Raji (cell line): ENCODE measurements around the gene SLC4A11.

Source experiments
- POLR2A ChIP-seq: IDR thresholded peaks from 2 replicates; pipeline ENCODE4 v1.6.1; 2011; ENCODE audit warnings: low read depth, low read length, control low read depth; ENCODE audit not compliant: insufficient read depth

The SLC4A11 gene

GRCh38 chr20:3224681-3225421, 14.1 kb downstream of the SLC4A11 start:
- TF ChIP-seq POLR2A: no peak

- TF ChIP-seq POLR2A: no peak
These were observed 14.9 kb downstream of the SLC4A11 start for GRCh38 chr20:3223994-3224680.

GRCh38 chr20:3223651-3223993, 15.4 kb downstream of the SLC4A11 start:
- TF ChIP-seq POLR2A: no peak

GRCh38 chr20:3222635-3223600, 16.1 kb downstream of the SLC4A11 start:
- no peak for TF ChIP-seq POLR2A

GRCh38 chr20:3221398-3222226, 17.4 kb downstream of the SLC4A11 start:
- TF ChIP-seq POLR2A: no peak

GRCh38 chr20:3218307-3218988, 20.5 kb downstream of the SLC4A11 start:
- no peak for TF ChIP-seq POLR2A

GRCh38 chr20:3213226-3213625, 25.8 kb downstream of the SLC4A11 start:
- TF ChIP-seq POLR2A: no peak

GRCh38 chr20:3210346-3210745, 28.6 kb downstream of the SLC4A11 start:
- TF ChIP-seq POLR2A: no peak

GRCh38 chr20:3209946-3210317, 29.1 kb downstream of the SLC4A11 start:
- TF ChIP-seq POLR2A: no peak

- TF ChIP-seq POLR2A: peak; percentile 75
These were observed 29.6 kb downstream of the SLC4A11 start, which contains the start of gene ITPA for GRCh38 chr20:3209257-3209945. ITPA (plus strand) TSS chr20:3209498; CDS start chr20:3209552, 54 bp downstream.

- TF ChIP-seq POLR2A: no peak
These were observed 30.2 kb downstream of the SLC4A11 start for GRCh38 chr20:3208786-3209256.

GRCh38 chr20:3204124-3204794, 34.7 kb downstream of the SLC4A11 start, which contains the start of gene DDRGK1:
DDRGK1 (minus strand) TSS chr20:3204682; CDS start chr20:3204627, 55 bp downstream.
- peak; percentile 90; the same call in 1 of the 2 replicates for TF ChIP-seq POLR2A
